BE2C (cell line): ENCODE measurements around the gene MN1.

Experiments
- DNase-seq: peaks from one replicate; pipeline ENCODE4 v3.0.0-alpha.2; 2020
- H3K27me3 ChIP-seq: fragments of 250-450 bp; sonication (Bioruptor Pico); 2 replicates; pipeline ENCODE4 v1.5.1; 2020; ENCODE audit warnings: mild to moderate bottlenecking
- H3K36me3 ChIP-seq: fragments of 250-450 bp; sonication (Bioruptor Pico); 2 replicates; pipeline ENCODE4 v1.5.1; 2020; ENCODE audit warnings: mild to moderate bottlenecking
- H3K4me1 ChIP-seq: fragments of 250-450 bp; sonication (Bioruptor Pico); 2 replicates; pipeline ENCODE4 v1.5.1; 2020
- H3K4me3 ChIP-seq: 2 replicates; pipeline ENCODE4 v1.5.1; 2011; ENCODE audit warnings: low read depth, low read length
- H3K9me3 ChIP-seq: fragments of 250-450 bp; sonication (Bioruptor Pico); 2 replicates; pipeline ENCODE4 v1.5.1; 2020
- CTCF ChIP-seq: IDR thresholded peaks from 2 replicates; pipeline ENCODE4 v1.5.1; 2012; ENCODE audit warnings: mild to moderate bottlenecking, low read depth, low read length

Gene MN1

GRCh38 chr22:27754247-27754887 is 47.2 kb downstream of the MN1 start:
- H3K36me3 ChIP-seq, result no peaks in the 10 kb centered on the region
- DNase-seq, result no peak
- H3K4me3 ChIP-seq, result no peak overlapping the region
- no peak for TF ChIP-seq CTCF
- H3K27me3 ChIP-seq, result peaks cover 5% of the 10 kb centered on the region
- H3K9me3 ChIP-seq, result no peaks in the 10 kb centered on the region
- no peaks in the 10 kb centered on the region for H3K4me1 ChIP-seq

GRCh38 chr22:27752771-27753170 is 48.8 kb downstream of the MN1 start:
- TF ChIP-seq CTCF, result no peak
- Histone ChIP-seq H3K9me3 (no peaks in the 10 kb centered on the region), H3K36me3 (no peaks in the 10 kb centered on the region), H3K27me3 (peaks cover 13% of the 10 kb centered on the region), H3K4me1 (no peaks in the 10 kb centered on the region), H3K4me3 (no peak overlapping the region)
- DNase-seq, result no peak

DNA sequence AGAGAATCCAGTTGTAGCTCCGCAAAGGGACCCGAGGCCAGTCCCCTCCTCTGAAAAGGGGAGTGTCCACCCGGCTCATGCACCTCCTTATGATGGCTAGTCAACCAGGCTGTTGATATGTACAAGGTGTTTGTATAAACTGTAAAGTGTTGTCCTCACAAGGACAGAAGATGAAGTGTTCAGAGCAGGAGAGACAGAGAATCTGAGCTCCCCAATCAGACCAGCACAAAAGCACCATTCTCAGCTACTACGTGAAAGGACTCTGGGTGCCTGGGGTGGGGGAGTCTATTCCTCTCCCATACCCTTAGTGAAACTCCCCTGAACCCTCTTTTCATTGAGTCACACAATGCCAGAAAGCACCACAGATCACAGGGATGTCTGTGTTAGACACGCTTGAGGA is 49.4 kb downstream of the MN1 start:
- no peaks in the 10 kb centered on the region for H3K4me1 ChIP-seq
- DNase-seq, result no peak
- no peak overlapping the region for H3K4me3 ChIP-seq
- H3K36me3 ChIP-seq, result no peaks in the 10 kb centered on the region
- H3K9me3 ChIP-seq, result no peaks in the 10 kb centered on the region
- peaks cover 13% of the 10 kb centered on the region for H3K27me3 ChIP-seq
- TF ChIP-seq CTCF, result no peak

- Histone ChIP-seq H3K9me3 (no peaks in the 10 kb centered on the region), H3K4me1 (no peaks in the 10 kb centered on the region), H3K27me3 (peaks cover 13% of the 10 kb centered on the region), H3K36me3 (no peaks in the 10 kb centered on the region), H3K4me3 (no peak overlapping the region)
- TF ChIP-seq CTCF, result no peak
- no peak for DNase-seq
Observed at GRCh38 chr22:27751277-27752070, 50.1 kb downstream of the MN1 start.

DNA sequence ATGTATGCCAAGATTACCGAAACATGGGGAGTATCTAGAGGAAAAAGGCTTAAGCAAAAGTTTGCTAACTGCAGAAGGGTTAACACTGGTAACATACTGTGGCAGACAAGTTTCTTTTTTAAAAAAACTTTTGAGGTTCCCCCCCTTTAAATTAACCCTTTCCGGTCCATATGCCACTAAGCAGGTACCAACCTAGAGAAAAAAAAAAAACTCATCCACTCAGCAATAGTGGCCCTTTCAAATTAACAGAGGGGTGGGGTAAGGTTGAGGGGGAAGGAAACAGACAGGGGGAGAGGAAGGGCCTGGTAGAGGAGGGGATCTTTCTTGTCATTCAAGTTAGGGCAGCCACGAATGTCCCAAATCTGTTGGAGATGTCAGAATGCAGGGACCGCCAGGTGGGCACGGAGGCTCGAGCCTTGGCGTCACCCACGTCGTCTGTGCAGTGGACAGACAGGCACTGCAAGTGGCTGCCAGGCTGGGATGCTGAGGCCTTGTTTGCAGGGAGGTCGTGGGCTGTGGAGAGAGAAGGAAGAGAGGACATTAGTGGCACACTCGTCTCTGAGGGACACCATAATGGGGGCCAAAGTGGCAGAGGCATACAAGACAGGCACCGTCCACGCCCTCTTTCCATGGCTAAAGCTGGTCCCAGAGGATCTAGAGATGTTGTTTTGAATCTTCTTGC is 50.8 kb downstream of the MN1 start:
- Histone ChIP-seq H3K4me1 (no peaks in the 10 kb centered on the region), H3K9me3 (no peaks in the 10 kb centered on the region), H3K4me3 (no peak overlapping the region), H3K36me3 (no peaks in the 10 kb centered on the region), H3K27me3 (peaks cover 13% of the 10 kb centered on the region)
- no peak for DNase-seq
- TF ChIP-seq CTCF, result no peak
